ENCODE results near the gene SRP19.

GRCh38 chr5:112833971-112834370 lies 27.1 kb upstream of the SRP19 start:
- TF ChIP-seq ZC3H10 (CRISPR knock-in tag; IDR thresholded peaks at IDR 0.05) = no peak
- TF ChIP-seq OSR1 (CRISPR knock-in tag; IDR thresholded peaks at IDR 0.05) = no peak
- no peak for TF ChIP-seq ZNF70 (CRISPR knock-in tag; IDR thresholded peaks at IDR 0.05)
- TF ChIP-seq, protein P1, sequence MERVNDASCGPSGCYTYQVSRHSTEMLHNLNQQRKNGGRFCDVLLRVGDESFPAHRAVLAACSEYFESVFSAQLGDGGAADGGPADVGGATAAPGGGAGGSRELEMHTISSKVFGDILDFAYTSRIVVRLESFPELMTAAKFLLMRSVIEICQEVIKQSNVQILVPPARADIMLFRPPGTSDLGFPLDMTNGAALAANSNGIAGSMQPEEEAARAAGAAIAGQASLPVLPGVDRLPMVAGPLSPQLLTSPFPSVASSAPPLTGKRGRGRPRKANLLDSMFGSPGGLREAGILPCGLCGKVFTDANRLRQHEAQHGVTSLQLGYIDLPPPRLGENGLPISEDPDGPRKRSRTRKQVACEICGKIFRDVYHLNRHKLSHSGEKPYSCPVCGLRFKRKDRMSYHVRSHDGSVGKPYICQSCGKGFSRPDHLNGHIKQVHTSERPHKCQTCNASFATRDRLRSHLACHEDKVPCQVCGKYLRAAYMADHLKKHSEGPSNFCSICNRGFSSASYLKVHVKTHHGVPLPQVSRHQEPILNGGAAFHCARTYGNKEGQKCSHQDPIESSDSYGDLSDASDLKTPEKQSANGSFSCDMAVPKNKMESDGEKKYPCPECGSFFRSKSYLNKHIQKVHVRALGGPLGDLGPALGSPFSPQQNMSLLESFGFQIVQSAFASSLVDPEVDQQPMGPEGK (CRISPR knock-in tag; IDR thresholded peaks at IDR 0.05; ENCODE audit: borderline replicate concordance) = no peak
- TF ChIP-seq ZFP30 (CRISPR knock-in tag; IDR thresholded peaks at IDR 0.05) = no peak
- TF ChIP-seq ESRRG (CRISPR knock-in tag; IDR thresholded peaks at IDR 0.05) = no peak
- TF ChIP-seq CREB5 (CRISPR knock-in tag; IDR thresholded peaks at IDR 0.05; ENCODE audit: low read depth) = no peak
- no peak for TF ChIP-seq BACH2 (CRISPR knock-in tag; IDR thresholded peaks at IDR 0.05; ENCODE audit: borderline replicate concordance)
- TF ChIP-seq RARB (CRISPR knock-in tag; IDR thresholded peaks at IDR 0.05) = no peak
- TF ChIP-seq, protein P2, sequence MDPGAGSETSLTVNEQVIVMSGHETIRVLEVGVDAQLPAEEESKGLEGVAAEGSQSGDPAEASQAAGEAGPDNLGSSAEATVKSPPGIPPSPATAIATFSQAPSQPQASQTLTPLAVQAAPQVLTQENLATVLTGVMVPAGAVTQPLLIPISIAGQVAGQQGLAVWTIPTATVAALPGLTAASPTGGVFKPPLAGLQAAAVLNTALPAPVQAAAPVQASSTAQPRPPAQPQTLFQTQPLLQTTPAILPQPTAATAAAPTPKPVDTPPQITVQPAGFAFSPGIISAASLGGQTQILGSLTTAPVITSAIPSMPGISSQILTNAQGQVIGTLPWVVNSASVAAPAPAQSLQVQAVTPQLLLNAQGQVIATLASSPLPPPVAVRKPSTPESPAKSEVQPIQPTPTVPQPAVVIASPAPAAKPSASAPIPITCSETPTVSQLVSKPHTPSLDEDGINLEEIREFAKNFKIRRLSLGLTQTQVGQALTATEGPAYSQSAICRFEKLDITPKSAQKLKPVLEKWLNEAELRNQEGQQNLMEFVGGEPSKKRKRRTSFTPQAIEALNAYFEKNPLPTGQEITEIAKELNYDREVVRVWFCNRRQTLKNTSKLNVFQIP (CRISPR knock-in tag; IDR thresholded peaks at IDR 0.05; ENCODE audit: borderline replicate concordance, low read depth) = no peak
- no peak for TF ChIP-seq PPARA (CRISPR knock-in tag; IDR thresholded peaks at IDR 0.05; ENCODE audit: borderline replicate concordance)

Data from SK-N-SH treated with all-trans-retinoic acid at 6 μM for 48 hours (cell line).